Spinal cord (tissue), 10 donors: ENCODE measurements around the gene CCDC6. TPM values are rescaled to one million over a fixed set of nuclear protein-coding genes. Genes with fewer than 3 reads are reported as not detected.

ENCODE experiments used
- DNase-seq, 6 donors: peaks; one replicate each; pipeline versions ENCODE4 v3.0.0 to v3.0.0-alpha.2; 2013 to 2015; ENCODE audit warnings: low spot score in 6 of 6, low read depth in 4 of 6
- H3K27ac ChIP-seq: one replicate; pipeline ENCODE4 v1.5.1; 2013; ENCODE audit warnings: low read depth, low read length, control low read depth
- H3K27me3 ChIP-seq: one replicate; pipeline ENCODE4 v1.6.1; 2013; ENCODE audit warnings: low read length; ENCODE audit not compliant: control insufficient read depth, insufficient read depth
- H3K36me3 ChIP-seq: one replicate; pipeline ENCODE4 v1.6.1; 2013; ENCODE audit warnings: low read length; ENCODE audit not compliant: control insufficient read depth, insufficient read depth
- H3K4me1 ChIP-seq: one replicate; pipeline ENCODE4 v1.6.1; 2013; ENCODE audit warnings: low read length; ENCODE audit not compliant: control insufficient read depth, insufficient read depth
- H3K4me3 ChIP-seq: one replicate; pipeline ENCODE4 v1.5.1; 2013; ENCODE audit warnings: low read depth, low read length, control low read depth
- H3K9me3 ChIP-seq: one replicate; pipeline ENCODE4 v1.6.1; 2013; ENCODE audit warnings: low read length; ENCODE audit not compliant: control insufficient read depth, insufficient read depth
- WGBS: methylation state at CpG from one replicate; pipeline ENCODE4 v1.1.5; 2013; ENCODE audit warnings: missing lambda C conversion rate; ENCODE audit not compliant: insufficient coverage; 5-methylcytosine and 5-hydroxymethylcytosine counted together
- polyA plus RNA-seq, 2 donors: library from polyadenylated mRNA; unstranded; fragments of 120-200 nt; gene quantifications; one replicate each; pipeline ENCODE4 v1.2.1, GENCODE V29; 2013; ENCODE audit not compliant: insufficient read length in 2 of 2
- total RNA-seq, 2 donors: library from RNA; depleted of rRNA in 1 of 2; stranded (reverse); fragments of 120-200 nt in 1 of 2; fragments of >200 nt in 1 of 2; gene quantifications; one replicate each; pipeline versions ENCODE4 v1.2.3 to v1.2.4, GENCODE V29; 2013 to 2014
- donor health status: healthy.

The CCDC6 gene
- total and polyA plus RNA-seq, 4 donors = 31.6 to 68.9 (median 39.7) TPM

- no peaks in the 10 kb centered on the region for H3K27me3 ChIP-seq
- peaks cover 8% of the 10 kb centered on the region for H3K36me3 ChIP-seq
- no peaks in the 10 kb centered on the region for H3K9me3 ChIP-seq
- H3K27ac ChIP-seq = no peak overlapping the region
- DNase-seq = peak in 1 of 6 donors; percentile 35
- no peak overlapping the region for H3K4me3 ChIP-seq
- peaks cover 16% of the 10 kb centered on the region for H3K4me1 ChIP-seq
- 14% methylated on average over 1 of the region's 6 CpGs for WGBS
These were observed 8.1 kb downstream of the CCDC6 start for GRCh38 chr10:59898125-59898835.

- Histone ChIP-seq H3K27ac (no peak overlapping the region), H3K27me3 (no peaks in the 10 kb centered on the region), H3K4me3 (no peak overlapping the region), H3K4me1 (peaks cover 16% of the 10 kb centered on the region), H3K36me3 (peaks cover 8% of the 10 kb centered on the region), H3K9me3 (no peaks in the 10 kb centered on the region)
- WGBS = no CpG with 5 or more reads among the region's 1 CpG
- no peak for DNase-seq
These were observed 10.2 kb downstream of the CCDC6 start for GRCh38 chr10:59896191-59896590.

GRCh38 chr10:59895629-59896116, 10.7 kb downstream of the CCDC6 start:
- Histone ChIP-seq H3K27me3 (no peaks in the 10 kb centered on the region), H3K27ac (no peak overlapping the region), H3K9me3 (no peaks in the 10 kb centered on the region), H3K4me1 (peaks cover 16% of the 10 kb centered on the region), H3K4me3 (no peak overlapping the region), H3K36me3 (peaks cover 8% of the 10 kb centered on the region)
- peak in 1 of 6 donors; percentile 55 for DNase-seq
- 65% methylated on average over 6 of the region's 10 CpGs for WGBS

GRCh38 chr10:59894114-59894513, 12.2 kb downstream of the CCDC6 start:
- peak overlapping the region; percentile 29 for H3K27ac ChIP-seq
- DNase-seq = peak in 3 of 6 donors; percentile 61 to 89 (median 78)
- peaks cover 16% of the 10 kb centered on the region for H3K4me1 ChIP-seq

GRCh38 chr10:59892697-59893096, 13.7 kb downstream of the CCDC6 start:
- H3K36me3 ChIP-seq = peaks cover 9% of the 10 kb centered on the region
- H3K4me3 ChIP-seq = no peak overlapping the region
- DNase-seq = no peak
- peaks cover 16% of the 10 kb centered on the region for H3K4me1 ChIP-seq
- no peaks in the 10 kb centered on the region for H3K9me3 ChIP-seq
- no CpG with 5 or more reads among the region's 3 CpGs for WGBS
- H3K27me3 ChIP-seq = no peaks in the 10 kb centered on the region
- H3K27ac ChIP-seq = no peak overlapping the region

More at GRCh38 chr10:59894114-59894513, 12.2 kb downstream of the CCDC6 start:
- Histone ChIP-seq H3K4me3 (no peak overlapping the region), H3K9me3 (no peaks in the 10 kb centered on the region), H3K27me3 (no peaks in the 10 kb centered on the region), H3K36me3 (peaks cover 8% of the 10 kb centered on the region)
- 38% methylated on average over 2 of the region's 4 CpGs for whole genome bisulfite sequencing

- Histone ChIP-seq H3K4me3 (no peak overlapping the region), H3K27ac (no peak overlapping the region), H3K27me3 (no peaks in the 10 kb centered on the region), H3K4me1 (peaks cover 16% of the 10 kb centered on the region), H3K36me3 (peaks cover 9% of the 10 kb centered on the region), H3K9me3 (no peaks in the 10 kb centered on the region)
- no peak for DNase-seq
- WGBS = 100% methylated on average over 1 of the region's 4 CpGs
These were observed 14.4 kb downstream of the CCDC6 start for GRCh38 chr10:59891936-59892335.

GRCh38 chr10:59891349-59891748, 15.0 kb downstream of the CCDC6 start:
- H3K27ac ChIP-seq = no peak overlapping the region
- no peak overlapping the region for H3K4me3 ChIP-seq
- 100% methylated on average over 1 of the region's 3 CpGs for WGBS
- no peaks in the 10 kb centered on the region for H3K9me3 ChIP-seq
- H3K27me3 ChIP-seq = no peaks in the 10 kb centered on the region
- H3K36me3 ChIP-seq = peaks cover 9% of the 10 kb centered on the region
- H3K4me1 ChIP-seq = peaks cover 16% of the 10 kb centered on the region
- no peak for DNase-seq

- H3K36me3 ChIP-seq = peaks cover 9% of the 10 kb centered on the region
- DNase-seq = peak in 1 of 6 donors; percentile 43
- no peaks in the 10 kb centered on the region for H3K9me3 ChIP-seq
- 66% methylated on average over 4 of the region's 4 CpGs for WGBS
- peaks cover 2% of the 10 kb centered on the region for H3K4me1 ChIP-seq
- H3K4me3 ChIP-seq = no peak overlapping the region
- H3K27me3 ChIP-seq = no peaks in the 10 kb centered on the region
- no peak overlapping the region for H3K27ac ChIP-seq
These were observed 17.4 kb downstream of the CCDC6 start for GRCh38 chr10:59888781-59889435.

GRCh38 chr10:59887972-59888640, 18.2 kb downstream of the CCDC6 start:
- 89% methylated on average over 6 of the region's 6 CpGs for WGBS
- Histone ChIP-seq H3K27ac (no peak overlapping the region), H3K4me1 (no peaks in the 10 kb centered on the region), H3K36me3 (peaks cover 9% of the 10 kb centered on the region), H3K27me3 (no peaks in the 10 kb centered on the region), H3K9me3 (no peaks in the 10 kb centered on the region), H3K4me3 (no peak overlapping the region)
- no peak for DNase-seq
